Adipocyte (in vitro differentiated cells): ENCODE results near the gene ARAP3.

Experiments
- DNase-seq: peaks from one replicate; pipeline ENCODE4 v3.0.0-alpha.2; 2015; ENCODE audit warnings: low read depth
- H3K27me3 ChIP-seq: replicated peaks from 2 replicates; pipeline ENCODE4 v1.7.0; 2013; ENCODE audit warnings: mild to moderate bottlenecking, low read length, moderate library complexity; ENCODE audit not compliant: control insufficient read depth, insufficient read depth
- H3K36me3 ChIP-seq: 2 replicates; pipeline ENCODE4 v1.7.0; 2013; ENCODE audit warnings: low read length, mild to moderate bottlenecking, moderate library complexity; ENCODE audit not compliant: control insufficient read depth, insufficient read depth, severe bottlenecking
- H3K4me1 ChIP-seq: 2 replicates; pipeline ENCODE4 v1.7.0; 2013; ENCODE audit warnings: mild to moderate bottlenecking, low read length, moderate library complexity; ENCODE audit not compliant: control insufficient read depth, insufficient read depth
- H3K4me3 ChIP-seq: 2 replicates; pipeline ENCODE4 v1.7.0; 2013; ENCODE audit warnings: mild to moderate bottlenecking, low read length, moderate library complexity
- H3K9ac ChIP-seq: 2 replicates; pipeline ENCODE4 v1.7.0; 2013; ENCODE audit warnings: mild to moderate bottlenecking, low read length, moderate library complexity
- H3K9me3 ChIP-seq: 2 replicates; pipeline ENCODE4 v1.7.0; 2013; ENCODE audit warnings: mild to moderate bottlenecking, low read length, moderate library complexity; ENCODE audit not compliant: control insufficient read depth

ARAP3 gene

GRCh38 chr5:141637767-141638419 is 44.1 kb downstream of the ARAP3 start:
- Histone ChIP-seq H3K36me3 (no peaks in the 10 kb centered on the region), H3K4me1 (peaks cover 17% of the 10 kb centered on the region), H3K9me3 (no peaks in the 10 kb centered on the region), H3K9ac (peak overlapping the region; percentile 79), H3K27me3 (no peaks in the 10 kb centered on the region), H3K4me3 (peak overlapping the region; percentile 96)
- peak; percentile 66 for DNase-seq

GRCh38 chr5:141637123-141637766 is 44.8 kb downstream of the ARAP3 start:
- Histone ChIP-seq H3K4me3 (peak overlapping the region; percentile 96), H3K9ac (peak overlapping the region; percentile 79), H3K4me1 (peaks cover 17% of the 10 kb centered on the region), H3K36me3 (no peaks in the 10 kb centered on the region), H3K27me3 (no peaks in the 10 kb centered on the region), H3K9me3 (no peaks in the 10 kb centered on the region)
- DNase-seq, result peak; percentile 35

DNA sequence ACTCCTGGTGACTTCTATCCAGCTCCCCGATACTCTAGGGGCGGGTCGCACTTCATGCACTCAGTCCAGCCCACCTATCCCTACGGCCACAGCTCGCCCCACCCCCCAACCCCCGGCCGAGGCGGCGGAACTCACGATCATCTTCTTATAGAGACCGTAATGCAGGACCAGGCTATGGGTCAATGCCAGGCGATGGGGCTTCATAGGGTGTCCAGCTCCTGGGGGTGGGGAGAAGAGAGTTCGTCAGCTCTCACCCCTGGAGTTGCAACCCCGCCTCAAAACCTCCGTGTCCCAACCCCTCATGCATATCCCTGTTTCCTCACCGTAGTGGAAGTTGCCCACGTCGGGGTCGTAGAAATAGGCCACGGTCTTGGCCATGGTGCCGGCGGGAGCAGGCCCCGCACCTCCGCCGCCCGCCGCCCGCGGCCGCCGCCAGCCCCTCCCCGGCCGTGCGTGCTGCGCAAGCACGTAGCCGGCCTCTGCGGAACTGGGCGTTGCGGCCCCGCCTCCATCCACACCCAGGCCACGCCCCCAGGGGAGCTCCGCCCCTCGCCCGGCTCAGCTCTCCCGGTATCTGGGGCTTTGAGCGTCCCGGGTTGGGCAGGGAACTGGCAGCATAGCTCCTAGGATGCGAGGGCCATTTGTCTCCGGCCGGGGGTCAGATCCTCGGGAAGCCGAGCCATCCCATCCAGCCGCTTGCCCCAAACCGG is 45.5 kb downstream of the ARAP3 start, which contains the start of the genes HDAC3 and RELL2:
TSS of gene HDAC3 (minus strand) at position 437 of the 710 bp plus-strand sequence. CDS start at position 378, 59 bp downstream.
TSS of gene RELL2 (plus strand) at position 585 of the 710 bp plus-strand sequence. CDS start 1,229 bp downstream, outside the sequence.
- no peaks in the 10 kb centered on the region for H3K36me3 ChIP-seq
- DNase-seq, result peak; percentile 98
- no peaks in the 10 kb centered on the region for H3K9me3 ChIP-seq
- H3K27me3 ChIP-seq, result no peaks in the 10 kb centered on the region
- H3K4me1 ChIP-seq, result peaks cover 17% of the 10 kb centered on the region
- peak within 1 kb of the TSS; percentile 97 for H3K9ac ChIP-seq
- H3K4me3 ChIP-seq, result peak within 1 kb of the TSS; percentile 96

- no peaks in the 10 kb centered on the region for H3K9me3 ChIP-seq
- H3K36me3 ChIP-seq, result no peaks in the 10 kb centered on the region
- DNase-seq, result no peak
- H3K4me3 ChIP-seq, result peak overlapping the region; percentile 96
- H3K9ac ChIP-seq, result peak overlapping the region; percentile 97
- no peaks in the 10 kb centered on the region for H3K27me3 ChIP-seq
- H3K4me1 ChIP-seq, result peaks cover 17% of the 10 kb centered on the region
Observed at GRCh38 chr5:141636106-141636412, 46.0 kb downstream of the ARAP3 start.

DNA sequence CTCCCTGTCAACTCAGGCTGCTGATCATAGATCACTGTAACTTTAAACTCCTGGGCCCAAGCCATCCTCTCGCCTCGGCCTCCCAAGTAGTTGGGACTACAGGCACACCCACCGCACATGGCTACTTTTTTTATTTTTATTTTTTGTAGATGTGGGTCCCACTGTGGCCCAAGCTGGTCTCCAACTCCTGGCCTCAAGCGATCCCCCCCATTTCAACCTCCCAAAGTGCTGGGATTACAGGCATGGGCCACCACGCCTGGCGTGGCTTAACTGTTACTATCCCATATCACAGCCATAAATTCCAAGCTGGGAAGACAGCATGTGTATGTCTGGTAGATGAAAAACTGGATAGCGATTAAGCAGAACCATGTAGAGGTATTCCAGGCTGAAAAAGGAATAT is 46.4 kb downstream of the ARAP3 start:
- peaks cover 4% of the 10 kb centered on the region for H3K36me3 ChIP-seq
- H3K9me3 ChIP-seq, result no peaks in the 10 kb centered on the region
- H3K9ac ChIP-seq, result peak overlapping the region; percentile 97
- H3K27me3 ChIP-seq, result no peaks in the 10 kb centered on the region
- peak overlapping the region; percentile 96 for H3K4me3 ChIP-seq
- no peak for DNase-seq
- H3K4me1 ChIP-seq, result peaks cover 17% of the 10 kb centered on the region

- Histone ChIP-seq H3K36me3 (peaks cover 13% of the 10 kb centered on the region), H3K27me3 (no peaks in the 10 kb centered on the region), H3K4me1 (peaks cover 17% of the 10 kb centered on the region), H3K4me3 (no peak overlapping the region), H3K9ac (no peak overlapping the region), H3K9me3 (no peaks in the 10 kb centered on the region)
- DNase-seq, result no peak
Observed at GRCh38 chr5:141634720-141635119, 47.3 kb downstream of the ARAP3 start.

DNA sequence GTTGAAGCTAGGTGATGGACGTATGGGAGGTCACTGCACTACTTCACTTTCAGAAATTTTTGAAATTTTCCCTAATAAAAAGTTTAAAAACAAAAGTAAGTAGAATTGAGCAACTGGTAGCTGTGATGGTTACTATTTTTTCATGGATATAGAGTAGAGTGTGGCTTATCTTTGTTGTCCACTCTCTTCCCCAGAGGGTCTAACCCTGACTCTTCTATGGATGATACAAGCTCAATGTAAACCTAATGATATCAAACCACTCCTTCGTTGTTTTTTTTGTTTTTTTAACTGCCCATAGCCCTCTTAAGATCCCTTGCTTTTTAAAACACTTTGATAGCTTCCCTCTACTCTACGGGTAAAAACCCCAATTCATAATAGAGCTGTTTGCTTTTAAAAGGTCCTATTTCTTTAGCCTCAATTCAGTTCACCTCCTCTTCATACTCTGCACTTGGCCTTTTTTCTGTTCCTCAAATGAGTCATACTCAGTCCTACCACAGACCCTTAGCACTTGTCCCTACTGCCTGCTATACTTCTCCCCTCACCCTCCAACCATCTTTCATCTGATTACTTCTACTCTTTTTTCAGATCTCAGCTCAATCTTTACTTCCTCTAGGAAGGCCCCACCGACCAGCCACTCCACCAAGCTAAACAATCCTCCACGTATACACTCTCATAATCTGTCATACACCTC is 48.0 kb downstream of the ARAP3 start:
- no peak for DNase-seq
- Histone ChIP-seq H3K9me3 (no peaks in the 10 kb centered on the region), H3K4me1 (peaks cover 17% of the 10 kb centered on the region), H3K27me3 (no peaks in the 10 kb centered on the region), H3K4me3 (no peak overlapping the region), H3K36me3 (peaks cover 20% of the 10 kb centered on the region), H3K9ac (no peak overlapping the region)

DNA sequence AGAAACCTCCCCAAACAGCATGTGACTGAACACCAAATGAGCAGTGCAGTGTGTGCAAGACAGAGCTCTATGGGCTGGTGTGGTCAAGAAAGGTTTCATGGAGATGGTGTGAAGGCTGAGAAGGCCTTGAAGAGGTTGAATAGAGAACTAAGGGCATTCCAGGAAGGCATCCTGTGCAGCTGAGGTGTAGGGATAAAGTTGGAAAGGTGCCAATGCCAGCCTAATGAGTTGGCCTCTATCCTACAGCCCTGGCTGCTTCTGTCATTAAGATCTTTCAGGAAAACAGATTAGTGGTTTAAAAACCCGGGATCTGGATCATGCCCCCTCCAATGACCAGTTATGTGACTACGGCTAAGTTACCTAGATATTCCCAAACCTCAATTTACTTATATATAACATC is 49.4 kb downstream of the ARAP3 start:
- no peak for DNase-seq
- no peak overlapping the region for H3K4me3 ChIP-seq
- H3K4me1 ChIP-seq, result peaks cover 21% of the 10 kb centered on the region
- H3K27me3 ChIP-seq, result no peaks in the 10 kb centered on the region
- peaks cover 34% of the 10 kb centered on the region for H3K36me3 ChIP-seq
- no peaks in the 10 kb centered on the region for H3K9me3 ChIP-seq
- no peak overlapping the region for H3K9ac ChIP-seq

- no peak overlapping the region for H3K4me3 ChIP-seq
- peaks cover 13% of the 10 kb centered on the region for H3K4me1 ChIP-seq
- DNase-seq, result no peak
- no peak overlapping the region for H3K9ac ChIP-seq
- H3K27me3 ChIP-seq, result no peaks in the 10 kb centered on the region
- no peaks in the 10 kb centered on the region for H3K9me3 ChIP-seq
- H3K36me3 ChIP-seq, result peaks cover 50% of the 10 kb centered on the region
Observed at GRCh38 chr5:141630570-141631140, 51.4 kb downstream of the ARAP3 start.

DNA sequence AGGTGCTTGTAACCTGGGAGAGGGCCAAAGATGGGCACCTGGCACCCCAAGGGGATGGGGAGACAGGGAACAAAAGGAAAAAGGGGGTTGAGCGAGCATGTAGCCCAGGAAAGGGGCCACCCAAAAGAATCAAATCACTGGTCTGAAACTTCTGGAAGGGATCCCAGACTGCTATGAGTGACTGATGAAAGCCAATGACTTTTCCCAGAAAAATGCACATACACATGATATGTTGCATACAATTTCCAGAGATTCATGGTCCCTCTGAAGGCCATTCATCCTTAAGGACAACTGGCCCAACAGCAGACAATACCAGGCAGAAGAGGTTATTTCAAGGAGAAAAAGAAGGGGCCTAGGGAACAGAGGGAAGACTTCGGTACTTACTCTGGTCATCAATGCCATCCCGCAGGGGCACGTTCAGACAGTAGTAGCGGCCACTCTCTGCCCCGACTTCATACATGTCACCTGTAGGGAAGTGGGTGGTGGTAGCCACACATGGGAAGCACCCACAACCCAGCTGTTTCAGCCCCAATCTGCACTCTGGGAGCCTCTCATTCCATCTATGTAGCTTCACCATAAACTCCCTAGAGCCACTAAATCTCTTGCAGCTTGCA is 53.7 kb downstream of the ARAP3 start:
- Histone ChIP-seq H3K4me3 (no peak overlapping the region), H3K27me3 (no peaks in the 10 kb centered on the region), H3K4me1 (peaks cover 11% of the 10 kb centered on the region), H3K9ac (no peak overlapping the region), H3K36me3 (peaks cover 71% of the 10 kb centered on the region), H3K9me3 (no peaks in the 10 kb centered on the region)
- no peak for DNase-seq
